Muscle of arm (tissue), 14 donors: ENCODE results near the gene SH2B2. TPM values are rescaled to one million over a fixed set of nuclear protein-coding genes. Genes with fewer than 3 reads are reported as not detected.
A peak's percentile ranks its signal among the peaks of the same experiment; 100 is the strongest.

Source experiments
- DNase-seq: peaks from one replicate; pipeline ENCODE4 v3.0.0-alpha.2; 2013
- long read RNA-seq, 11 donors: transcript quantifications; one replicate each; lab custom pipeline, GENCODE V29; 2026
- polyA plus RNA-seq, 12 donors: library from polyadenylated mRNA; unstranded; fragments of 120-200 nt; gene quantifications; one replicate each; pipeline ENCODE4 v1.2.1, GENCODE V29; 2013; ENCODE audit not compliant: insufficient read length in 12 of 12

Gene SH2B2
- 10 to 100 TPM in 7 of 12 donors, 1 to 10 TPM in 4, not detected in 1; 7.1 to 22.3 (median 11.8) TPM for polyA plus RNA-seq
- long read RNA-seq, donor 1, result 0 reads
- long read RNA-seq, donor 2, result 0 reads
- long read RNA-seq, donor 3, partial matches to known transcripts, result 0 of 1 reads
- long read RNA-seq, donor 3, other reads (novel, unspliced or antisense), result 0 of 1 reads
- long read RNA-seq, donor 4, result 0 reads
- long read RNA-seq, donor 5, partial matches to known transcripts, result 0 of 1 reads
- long read RNA-seq, donor 5, other reads (novel, unspliced or antisense), result 0 of 1 reads
- long read RNA-seq, donor 6, partial matches to known transcripts, result 0 of 1 reads
- long read RNA-seq, donor 6, other reads (novel, unspliced or antisense), result 0 of 1 reads
- long read RNA-seq, donor 7, partial matches to known transcripts, result 0 of 1 reads
- long read RNA-seq, donor 7, other reads (novel, unspliced or antisense), result 0 of 1 reads
- long read RNA-seq, donor 8, partial matches to known transcripts, result 0 of 1 reads
- long read RNA-seq, donor 8, other reads (novel, unspliced or antisense), result 0 of 1 reads
- long read RNA-seq, donor 9, result 0 reads
- long read RNA-seq, donor 10, partial matches to known transcripts, result 0 of 1 reads
- long read RNA-seq, donor 10, other reads (novel, unspliced or antisense), result 0 of 1 reads
- long read RNA-seq, donor 11, partial matches to known transcripts, result 0 of 2 reads
- long read RNA-seq, donor 11, other reads (novel, unspliced or antisense), result 0 of 2 reads

DNA sequence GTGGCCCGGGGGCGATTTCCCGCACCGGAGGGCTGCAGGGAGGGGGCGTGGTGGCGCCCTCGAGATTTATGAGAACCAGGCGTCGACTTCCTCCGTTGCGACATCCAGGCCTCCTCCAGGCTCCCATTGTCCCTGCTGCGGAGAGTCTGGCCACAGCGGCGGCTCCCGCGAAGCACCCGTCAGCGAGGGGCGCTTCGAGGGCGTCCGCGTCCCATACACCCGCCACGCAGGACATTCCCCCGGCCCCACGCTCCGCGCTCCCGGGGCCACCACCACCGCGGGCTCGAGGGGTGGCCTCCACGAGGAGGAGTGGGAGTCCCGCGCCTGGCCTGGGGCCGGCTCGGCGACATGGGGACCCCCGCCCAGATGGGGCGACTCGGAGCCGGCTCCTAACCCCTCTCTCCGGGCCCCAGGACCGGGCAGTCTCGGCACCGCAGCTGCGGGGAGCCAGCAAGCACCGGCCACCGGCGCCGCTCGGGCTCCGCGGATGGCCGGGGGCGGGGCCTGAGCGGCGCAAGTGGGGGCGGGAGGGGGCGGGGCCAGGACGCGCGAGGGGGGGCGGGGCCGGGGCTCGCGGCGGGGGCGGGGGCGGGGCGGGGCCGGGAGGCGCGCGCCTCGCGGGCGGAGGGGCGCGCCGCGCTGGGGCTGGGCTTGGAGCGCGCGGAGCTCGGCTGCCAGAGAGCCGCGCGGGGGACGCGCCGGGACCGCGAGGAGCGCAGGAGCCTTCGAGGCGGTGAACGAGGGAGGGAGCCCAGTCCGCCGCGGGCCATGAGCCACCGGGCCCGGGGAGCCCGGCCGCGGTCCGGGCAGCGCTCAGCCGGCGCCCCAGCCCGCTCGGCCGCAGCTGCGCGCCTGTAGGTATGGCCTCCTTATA, at the start of gene SH2B2:
Gene SH2B2 (plus strand): TSS at position 632 of the 874 bp plus-strand sequence. CDS start 13,683 bp downstream, outside the sequence.
- no peak for DNase-seq

DNA sequence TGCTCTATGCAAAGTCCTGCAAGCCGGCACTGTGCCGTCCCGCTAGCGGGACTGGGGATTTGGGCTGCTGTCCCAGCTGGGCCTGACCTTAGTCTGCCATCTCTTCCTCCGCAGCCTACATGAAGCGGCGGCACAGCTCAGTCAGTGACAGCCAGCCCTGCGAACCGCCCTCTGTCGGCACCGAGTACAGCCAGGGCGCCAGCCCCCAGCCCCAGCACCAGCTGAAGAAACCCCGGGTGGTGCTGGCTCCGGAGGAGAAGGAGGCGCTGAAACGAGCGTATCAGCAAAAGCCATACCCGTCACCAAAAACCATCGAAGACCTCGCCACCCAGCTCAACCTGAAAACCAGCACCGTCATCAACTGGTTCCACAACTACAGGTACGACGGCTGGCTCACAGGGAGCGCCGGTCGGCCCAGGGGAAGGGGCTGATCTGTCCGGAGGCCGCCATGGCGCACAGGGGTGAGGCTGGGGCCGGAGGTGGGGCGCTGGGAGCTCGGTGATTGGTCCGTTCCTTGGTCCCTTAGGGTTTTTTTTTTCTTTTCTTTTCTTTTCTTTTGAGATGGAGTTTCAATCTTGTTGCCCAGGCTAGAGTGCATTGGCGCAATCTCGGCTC, 47.4 kb upstream of the SH2B2 start:
- no peak for DNase-seq

DNA sequence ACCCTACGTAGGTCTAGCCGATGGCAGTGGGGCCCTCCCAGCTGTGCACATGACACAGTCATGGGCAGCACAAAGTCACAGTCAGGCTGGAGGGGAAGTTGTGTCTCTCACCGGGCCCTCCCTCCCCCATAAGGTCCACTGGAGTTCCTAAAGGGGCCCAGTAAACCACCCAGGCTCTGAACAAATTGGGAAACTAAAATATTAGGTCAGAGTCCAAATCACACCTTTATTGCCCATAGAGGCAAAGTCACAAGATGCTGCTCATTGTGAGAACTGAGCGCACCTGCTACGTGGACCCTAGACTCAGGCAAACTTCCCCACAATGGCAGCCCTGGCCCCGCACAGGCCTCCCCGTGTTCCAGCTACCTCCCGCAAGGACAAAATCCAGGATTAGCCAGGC, 45.2 kb upstream of the SH2B2 start:
- no peak for DNase-seq

DNA sequence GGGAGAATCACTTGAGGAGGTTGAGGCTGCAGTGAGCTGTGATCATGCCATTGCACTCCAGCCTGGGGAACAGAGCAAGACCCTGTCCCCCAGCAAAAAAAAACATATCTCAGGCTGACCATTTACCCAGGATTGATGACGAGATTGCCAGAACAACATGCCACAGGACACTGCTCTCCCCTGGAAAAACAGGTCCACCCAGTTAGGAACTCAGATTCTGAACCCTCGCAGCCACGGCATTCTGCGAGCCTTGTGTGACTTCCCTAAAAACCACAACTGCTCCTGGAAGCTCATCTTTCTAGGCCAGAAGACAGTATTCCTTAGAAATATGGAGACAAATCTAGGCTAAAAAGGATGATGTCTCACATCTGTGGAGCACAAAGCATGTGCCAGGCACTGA, 42.1 kb upstream of the SH2B2 start:
- no peak for DNase-seq

DNA sequence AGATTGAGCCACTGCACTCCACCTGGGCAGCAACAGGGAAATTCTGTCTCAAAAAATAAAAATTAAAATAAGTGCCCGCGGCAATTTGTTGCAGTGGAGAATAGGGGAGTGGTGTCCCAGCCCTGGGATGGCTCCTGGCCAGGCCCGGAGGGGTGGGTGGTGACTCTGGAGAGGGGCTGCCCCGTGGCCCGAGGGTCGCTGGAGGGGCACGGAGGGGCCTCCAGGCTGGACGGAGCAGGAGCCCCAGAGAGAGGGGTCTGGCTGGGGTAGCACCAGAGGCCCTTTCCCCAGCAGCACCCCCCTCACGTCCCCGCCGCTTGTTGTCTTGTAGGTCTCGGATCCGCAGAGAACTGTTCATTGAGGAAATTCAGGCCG, 38.6 kb upstream of the SH2B2 start:
- DNase-seq, result no peak

DNA sequence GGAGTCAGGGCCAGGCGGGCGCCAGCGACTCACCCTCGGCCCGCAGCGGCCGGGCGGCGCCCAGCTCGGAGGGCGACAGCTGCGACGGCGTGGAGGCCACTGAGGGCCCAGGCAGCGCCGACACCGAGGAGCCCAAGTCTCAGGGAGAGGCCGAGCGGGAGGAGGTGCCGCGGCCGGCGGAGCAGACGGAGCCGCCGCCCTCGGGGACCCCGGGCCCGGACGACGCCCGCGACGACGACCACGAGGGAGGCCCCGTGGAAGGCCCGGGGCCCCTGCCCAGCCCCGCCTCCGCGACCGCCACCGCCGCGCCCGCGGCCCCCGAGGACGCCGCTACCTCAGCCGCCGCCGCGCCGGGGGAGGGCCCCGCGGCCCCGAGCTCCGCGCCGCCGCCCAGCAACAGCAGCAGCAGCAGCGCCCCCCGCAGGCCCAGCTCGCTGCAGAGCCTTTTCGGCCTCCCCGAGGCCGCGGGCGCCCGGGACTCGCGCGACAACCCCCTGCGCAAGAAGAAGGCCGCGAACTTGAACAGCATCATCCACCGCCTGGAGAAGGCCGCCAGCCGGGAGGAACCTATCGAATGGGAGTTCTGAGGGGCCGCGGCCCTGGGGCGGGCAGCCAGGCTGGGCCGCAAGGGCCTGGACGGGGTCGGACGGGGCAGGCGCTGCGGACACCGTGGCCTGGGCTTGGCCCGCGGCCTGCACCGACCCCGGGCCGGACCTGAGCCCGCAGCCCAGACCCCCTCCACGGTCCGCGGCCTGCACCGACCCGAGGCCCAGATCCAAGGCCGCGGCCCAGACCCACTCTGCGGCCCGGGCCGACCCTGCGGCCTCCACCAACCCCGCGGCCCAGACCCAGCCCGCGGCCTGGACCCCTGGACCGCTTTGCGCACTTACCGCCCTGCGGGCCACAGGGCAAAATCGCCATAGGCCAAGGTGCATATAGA, 37.9 kb upstream of the SH2B2 start:
- DNase-seq, result no peak

DNA sequence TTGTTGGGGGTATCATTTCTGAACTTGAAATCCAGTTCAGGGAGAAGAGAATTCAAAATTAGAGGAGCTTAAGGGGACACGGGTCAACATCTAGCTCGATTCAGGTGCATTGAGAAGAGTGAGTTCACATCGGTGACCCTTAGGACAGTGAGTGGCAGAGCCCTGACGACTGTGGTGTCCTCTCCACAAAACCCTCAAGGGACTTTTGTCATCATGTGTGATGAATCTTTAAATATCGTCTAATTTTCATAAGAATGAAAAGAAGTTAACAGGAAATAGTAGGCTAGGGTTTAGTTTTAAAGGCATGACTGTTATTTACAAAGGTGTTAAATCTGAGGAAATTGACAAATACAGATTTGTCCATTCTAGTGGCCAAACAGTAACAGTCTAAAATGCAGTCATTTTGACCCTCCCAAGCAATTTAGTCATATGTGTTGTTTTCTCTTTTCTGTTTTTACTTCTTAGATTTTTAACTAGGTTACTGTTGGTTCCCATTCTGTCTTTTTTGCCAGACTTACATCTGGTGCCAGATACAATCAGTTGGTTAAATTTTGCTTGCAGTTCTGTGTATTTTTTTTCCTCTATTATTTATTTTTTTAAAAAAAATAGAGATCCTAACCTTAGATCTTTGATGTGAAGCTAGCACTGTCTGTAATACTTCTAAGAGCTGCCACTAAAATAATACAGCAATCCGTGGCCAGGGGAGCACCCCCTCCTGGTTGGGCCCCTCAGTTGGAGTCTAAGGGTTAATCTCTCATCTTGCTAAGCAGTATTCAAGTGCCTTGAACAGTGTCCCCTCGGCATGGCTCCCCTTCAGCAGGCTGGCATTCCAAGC, 34.9 kb upstream of the SH2B2 start:
- DNase-seq, result no peak

DNA sequence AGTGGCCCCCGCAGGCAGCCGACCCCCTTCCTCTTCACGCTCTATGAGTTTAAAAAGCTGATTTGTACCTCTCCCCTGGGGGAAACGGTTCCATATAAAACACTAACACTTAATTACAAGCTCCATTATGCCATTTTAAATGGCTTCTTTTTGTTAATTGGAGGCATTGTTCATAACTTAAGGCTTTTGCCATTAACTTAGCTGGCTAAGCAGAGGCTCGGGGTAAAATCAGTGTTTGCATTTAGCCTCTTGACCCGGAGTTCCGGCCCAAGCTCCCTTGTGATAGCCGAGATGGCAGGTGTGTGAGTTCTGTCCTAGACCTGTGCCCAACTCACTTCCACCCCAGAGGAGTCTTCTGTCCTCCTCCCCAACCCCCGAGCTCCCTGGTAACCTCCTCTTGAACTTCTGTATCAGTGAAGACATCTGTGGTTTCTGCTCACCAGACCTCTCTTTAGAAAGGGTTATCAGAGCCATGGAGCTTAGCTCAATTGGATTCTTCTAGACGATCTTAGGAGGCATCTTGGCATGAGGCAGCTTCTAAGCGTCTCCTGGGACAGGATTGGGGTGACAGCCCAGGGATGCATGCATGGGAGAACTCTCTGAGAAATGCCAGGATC, 34.2 kb upstream of the SH2B2 start:
- no peak for DNase-seq

DNA sequence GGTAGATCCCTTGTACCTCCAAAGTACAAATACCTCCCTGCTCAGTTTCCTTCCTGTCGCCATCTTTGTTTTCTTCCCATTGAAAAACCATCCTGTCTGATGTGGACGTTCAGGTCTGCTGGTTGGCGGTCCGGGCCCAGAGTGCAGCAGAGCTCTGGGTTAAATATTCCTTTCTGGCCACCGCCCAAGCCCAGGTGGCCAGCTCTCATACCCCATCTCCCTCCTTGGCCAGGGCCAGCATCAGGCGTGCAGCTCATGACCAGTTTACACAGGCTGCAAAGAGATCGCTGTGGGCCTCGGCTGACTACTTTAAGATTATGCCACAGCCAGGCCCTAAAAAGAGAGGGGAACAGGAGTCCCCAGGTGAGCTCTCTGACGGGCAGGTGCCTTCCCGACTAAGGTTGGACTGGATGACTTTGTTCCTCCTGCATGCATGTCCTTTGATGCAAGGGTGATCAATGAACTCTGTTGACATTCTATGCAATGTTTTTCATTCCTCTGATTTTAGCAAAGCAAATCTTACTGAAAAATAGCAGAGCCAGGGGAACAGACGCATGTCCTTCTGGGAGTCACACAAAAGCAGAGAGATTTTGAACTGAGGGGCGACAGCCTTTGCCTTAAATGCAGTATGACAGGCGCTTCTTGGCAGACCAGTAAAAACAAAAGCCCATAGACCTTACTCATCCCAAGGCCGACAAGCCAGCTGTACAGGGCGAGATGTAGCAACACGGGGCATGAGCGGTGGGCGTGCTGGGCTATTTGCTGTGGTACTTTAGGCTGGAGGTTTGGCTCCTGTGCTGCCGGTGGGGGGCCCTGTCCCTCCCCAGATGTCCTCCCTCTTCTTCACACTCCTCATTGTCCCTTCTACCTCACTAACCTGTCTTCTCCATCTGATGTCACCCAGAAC, 33.3 kb upstream of the SH2B2 start:
- no peak for DNase-seq

DNA sequence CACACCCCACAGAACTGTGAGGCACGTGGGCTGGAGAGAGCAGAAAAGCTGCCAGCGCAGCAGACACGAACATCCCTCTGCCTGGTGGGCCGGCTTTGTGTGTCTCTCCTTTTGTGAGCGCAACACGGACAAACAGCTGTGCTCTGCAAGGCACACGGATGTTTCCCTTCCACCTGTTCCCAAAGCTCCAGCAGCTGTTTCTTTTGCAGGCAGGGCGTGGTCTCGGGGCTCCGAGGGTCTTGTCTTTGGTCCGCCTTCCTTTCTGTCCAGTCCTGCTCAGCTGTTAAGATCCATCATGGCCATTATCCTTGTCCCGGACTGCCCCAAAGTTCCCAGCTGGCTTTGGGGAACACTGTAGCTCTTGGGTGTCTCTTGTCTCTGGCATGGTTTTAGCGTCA, 32.7 kb upstream of the SH2B2 start:
- peak; percentile 54 for DNase-seq

DNA sequence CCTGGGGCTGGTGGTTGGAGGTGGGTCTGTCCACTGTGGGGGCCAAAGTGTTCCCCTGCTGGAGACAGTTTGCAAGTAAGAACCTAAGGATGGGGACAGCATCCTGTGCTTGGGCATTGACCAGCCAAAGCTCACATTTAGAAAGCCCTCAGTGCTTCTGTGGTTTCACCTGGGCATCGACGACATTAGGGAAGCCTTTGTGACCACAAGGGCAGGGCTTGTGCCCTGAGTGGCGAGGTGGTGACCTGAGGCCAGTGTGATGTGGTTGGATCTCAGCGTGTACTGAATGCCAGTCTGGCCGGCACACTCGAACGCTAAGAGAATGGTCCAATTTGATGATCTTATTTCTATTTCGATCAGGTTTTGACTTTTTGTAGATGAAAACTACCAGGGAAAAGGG, 32.1 kb upstream of the SH2B2 start:
- no peak for DNase-seq

DNA sequence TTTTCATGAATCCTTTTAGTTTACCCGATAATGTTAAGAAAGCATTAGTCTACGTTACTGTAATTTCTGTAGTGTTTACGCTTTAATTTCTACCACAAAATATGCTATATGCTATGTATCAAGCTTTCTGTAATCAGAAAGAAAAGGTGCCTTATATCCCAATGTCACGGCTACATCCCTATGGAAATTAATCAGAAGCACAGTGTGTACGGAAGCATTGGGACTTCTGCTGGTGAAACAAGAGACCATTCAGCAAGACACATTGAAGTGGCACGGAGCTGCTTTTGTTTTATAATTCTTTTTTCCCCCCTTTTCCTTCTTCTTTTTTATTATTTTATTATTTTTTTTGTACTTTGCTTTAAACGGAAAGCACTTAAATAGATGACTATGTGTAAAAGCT, 31.2 kb upstream of the SH2B2 start:
- no peak for DNase-seq

DNA sequence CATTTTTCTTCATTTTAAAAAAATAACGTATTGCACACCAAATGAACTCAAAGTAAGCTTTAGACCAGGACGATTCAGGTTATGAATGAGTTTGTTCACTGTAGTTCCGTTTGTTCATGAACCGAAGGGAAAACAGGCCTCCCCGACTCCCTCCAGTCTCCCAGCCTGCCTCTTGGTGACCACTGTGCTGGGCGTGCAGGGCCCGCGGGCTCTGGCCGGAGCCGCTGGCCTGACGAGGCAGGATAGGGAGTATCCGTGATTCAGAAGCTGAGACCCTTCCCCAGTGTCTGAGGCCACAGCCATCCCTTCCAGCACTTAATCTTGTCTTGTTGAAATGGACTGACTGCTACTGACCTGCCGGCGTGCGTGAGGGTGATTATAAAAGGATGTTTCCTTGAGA, 30.8 kb upstream of the SH2B2 start:
- no peak for DNase-seq

DNA sequence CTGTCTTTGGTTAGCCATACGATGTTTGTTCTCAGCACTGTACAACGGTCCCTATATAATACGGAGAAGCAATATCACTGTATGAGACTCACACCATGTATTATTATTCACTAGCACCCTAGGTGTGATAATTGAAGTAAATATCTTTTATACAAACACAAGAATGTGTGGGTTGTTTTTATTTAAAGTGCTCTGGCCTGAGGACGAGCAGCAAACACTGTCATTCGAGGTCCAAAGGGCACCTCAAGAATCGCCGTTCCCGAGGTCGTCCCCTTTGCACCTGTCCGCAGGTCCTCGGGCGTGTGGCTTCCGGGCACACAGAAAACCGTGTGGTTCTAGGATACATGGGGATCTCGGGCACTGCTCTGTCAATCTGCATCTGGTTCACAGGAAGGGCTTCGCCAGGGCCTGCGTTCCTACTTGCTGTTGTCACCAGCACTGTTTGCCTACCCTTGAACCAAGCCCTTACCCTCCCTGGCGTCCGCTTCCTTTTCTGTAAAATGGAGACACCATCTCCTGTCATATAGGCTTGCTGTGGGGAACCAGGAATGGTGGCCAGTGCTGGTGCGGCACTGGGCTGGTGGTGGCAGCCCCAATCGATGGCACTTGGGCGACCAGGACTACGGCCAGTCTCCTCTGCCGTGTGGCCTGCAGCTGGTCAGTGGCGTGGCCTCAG, 28.5 kb upstream of the SH2B2 start:
- DNase-seq, result no peak

DNA sequence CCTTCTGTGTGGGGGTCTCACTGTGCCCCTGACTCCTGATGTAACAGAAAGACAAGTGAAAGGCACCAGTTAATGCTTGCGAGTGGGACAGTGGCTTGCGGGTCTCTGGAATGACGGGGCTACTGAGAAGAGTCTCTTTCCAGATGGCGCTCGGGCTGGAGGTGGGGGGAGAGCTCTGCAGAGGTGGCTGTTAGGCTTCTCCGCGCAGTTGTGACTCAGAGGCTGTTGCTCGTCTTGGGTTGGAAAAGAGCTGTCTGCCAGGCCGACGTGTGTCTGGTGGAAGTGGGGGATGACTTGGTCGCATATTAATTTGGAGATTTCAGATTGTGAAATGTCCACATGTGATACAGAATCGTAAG, 27.9 kb upstream of the SH2B2 start:
- no peak for DNase-seq

DNA sequence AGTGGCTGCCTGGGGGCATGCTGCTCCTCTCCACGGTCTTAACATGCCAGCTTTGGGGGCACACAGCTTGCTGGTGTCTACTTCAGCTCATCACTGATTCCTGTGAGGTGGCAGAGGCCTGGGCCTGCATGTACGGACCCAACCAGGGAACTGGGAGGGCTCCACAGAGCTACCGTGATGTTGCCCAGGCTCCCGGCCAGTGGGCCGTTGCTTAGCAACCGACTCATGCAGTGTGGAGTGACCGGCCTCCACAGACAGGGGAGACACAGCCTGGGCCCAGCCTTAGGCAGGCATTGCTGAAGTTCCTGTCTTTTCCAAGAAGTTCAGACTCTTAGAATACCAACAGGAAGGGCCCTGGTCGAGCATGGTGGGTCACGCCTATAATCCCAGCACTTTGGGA, 25.8 kb upstream of the SH2B2 start:
- DNase-seq, result no peak

DNA sequence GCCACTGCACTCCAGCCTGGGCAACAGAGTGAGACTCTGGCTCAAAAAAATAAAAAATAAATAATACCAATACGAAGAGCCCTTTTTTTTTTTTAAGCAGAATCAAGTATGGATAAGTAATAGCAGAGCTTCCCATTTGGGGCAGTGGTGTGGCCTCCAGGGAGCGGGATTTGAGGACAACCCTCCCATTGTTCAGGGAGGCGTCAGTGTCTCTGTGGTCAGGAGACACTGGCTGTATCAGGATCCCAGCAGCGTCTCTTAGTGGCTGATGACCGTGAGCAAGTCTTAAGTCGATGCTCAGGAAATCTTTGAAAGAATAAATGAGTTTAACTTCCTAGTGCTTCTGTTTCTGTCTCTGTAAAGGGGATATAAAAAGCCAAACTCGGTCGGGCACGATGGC, 25.2 kb upstream of the SH2B2 start:
- no peak for DNase-seq

DNA sequence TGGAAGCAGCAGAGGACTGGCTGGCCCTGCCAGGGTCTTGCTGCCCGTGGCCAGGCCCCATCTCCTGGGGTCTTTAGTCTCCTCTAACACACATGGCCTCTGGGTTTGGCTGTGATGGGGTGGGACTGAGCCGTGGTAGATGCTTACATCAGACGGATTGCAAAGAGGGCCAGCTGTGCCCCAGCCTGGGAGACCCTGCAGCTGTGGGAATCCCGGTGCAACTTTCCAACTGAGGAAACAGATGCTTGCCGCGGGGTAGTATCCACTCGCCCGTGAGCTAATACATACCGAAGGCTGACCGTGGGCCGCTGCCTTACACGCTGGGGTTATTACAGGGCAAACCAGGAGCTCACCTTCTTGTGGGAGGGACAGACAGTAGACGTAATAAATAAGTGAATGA, 24.1 kb upstream of the SH2B2 start:
- no peak for DNase-seq
